NCI-H2107 treated with DMSO at 0.1 percent for 48 hours (cell line): ENCODE data around the gene GNLY.
"Not testable (repeated sequence)": the region's sequence is repeated elsewhere in the genome, so short reads cannot be mapped to it uniquely, and the experiment has no call there.

Experiments
- DNase-seq: peaks from one replicate; lab custom pipeline; 2025; ENCODE audit not compliant: unreplicated experiment; lab: John Stamatoyannopoulos, UW

The GNLY gene

GRCh38 chr2:85694052-85695025 lies at the start of gene GNLY:
GNLY (plus strand) TSS chr2:85694358; CDS start chr2:85694419, 61 bp downstream.
- no peak for DNase-seq

GRCh38 chr2:85644909-85645308 lies 49.2 kb upstream of the GNLY start:
- no peak for DNase-seq

- no peak for DNase-seq
Measured at GRCh38 chr2:85646166-85646565, 48.0 kb upstream of the GNLY start.

DNA sequence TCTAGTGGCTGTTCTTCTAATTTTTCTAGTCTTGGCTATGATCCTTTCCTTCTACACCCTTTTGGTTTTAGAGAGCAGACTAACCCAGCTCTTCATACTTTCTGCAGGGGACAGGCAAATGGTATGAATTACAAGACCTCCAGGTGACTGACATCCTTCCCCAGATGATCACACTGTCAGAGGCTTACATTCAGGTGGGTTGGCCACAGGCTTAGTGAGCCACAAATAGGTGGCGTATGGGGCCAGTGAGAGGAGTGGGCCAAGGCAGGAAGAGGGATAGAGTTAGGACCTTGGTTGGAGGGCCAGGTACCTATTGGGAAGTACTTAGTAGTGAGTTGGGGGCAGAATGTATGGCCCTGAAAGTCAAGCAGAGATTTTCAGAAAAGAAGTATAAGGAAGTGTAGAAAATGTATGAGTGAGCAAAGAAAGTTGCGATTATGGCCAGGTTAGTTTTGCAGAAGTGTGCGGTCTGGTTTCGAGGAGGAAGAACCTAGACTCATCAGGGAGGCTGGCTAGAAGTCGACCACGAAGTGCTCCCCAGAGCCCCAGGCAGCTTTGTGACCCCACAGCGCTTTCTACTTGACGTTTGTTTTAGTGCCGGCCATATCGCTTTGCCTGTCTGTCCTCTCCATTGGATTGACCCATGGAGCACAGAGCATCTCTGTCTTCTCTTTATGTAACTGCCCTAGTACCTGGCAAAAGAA lies 46.2 kb upstream of the GNLY start:
- DNase-seq: no peak

GRCh38 chr2:85648619-85649018 lies 45.5 kb upstream of the GNLY start:
- no peak for DNase-seq

DNA sequence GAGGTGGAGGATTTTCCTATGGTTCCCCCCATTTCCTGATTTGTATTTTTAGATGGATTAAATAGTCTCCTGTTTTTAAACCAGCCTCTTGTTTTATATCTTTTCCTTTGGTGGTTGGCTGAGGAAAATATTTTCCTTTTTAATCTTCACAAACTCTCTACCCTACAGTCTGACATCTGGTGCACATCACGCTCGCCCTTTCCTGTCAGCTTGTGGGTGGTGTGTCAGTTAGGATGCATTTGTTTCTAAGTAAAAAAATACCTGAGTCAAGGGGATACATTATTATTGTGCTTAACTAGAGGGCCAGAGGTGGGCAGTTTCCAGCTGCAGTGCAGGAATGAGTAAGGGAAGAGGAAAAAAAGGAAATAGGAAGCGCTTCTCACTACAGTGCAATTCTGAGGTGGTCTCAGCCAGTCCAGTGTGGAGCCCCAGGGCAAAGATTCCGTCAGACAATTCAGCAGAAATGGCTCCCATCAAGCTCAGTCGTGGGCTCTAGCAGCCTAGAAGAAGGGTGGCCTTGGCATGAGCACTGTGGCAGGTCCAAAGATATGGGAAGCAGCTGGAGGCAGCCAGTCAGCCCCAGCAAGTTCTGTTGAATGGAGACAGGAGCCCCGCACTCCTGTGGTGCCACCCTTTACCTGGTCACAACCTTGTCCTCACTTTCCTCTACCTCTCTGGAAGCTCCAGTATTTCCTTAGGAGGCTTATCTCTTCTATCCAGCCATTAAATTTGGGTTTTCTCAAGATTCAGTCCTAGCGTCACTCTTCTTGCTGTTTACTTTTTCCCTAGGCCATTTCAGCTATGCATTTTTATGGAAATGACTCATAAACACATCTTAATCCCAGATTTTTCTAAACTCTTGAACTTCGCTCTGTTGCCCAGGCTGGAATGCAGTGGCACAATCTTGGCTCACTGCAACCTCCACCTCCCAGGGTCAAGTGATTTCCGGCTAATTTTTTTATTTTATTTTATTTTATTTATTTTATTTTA lies 44.7 kb upstream of the GNLY start:
- no peak for DNase-seq

- no peak for DNase-seq
Measured at GRCh38 chr2:85650456-85650855, 43.7 kb upstream of the GNLY start.

- no peak for DNase-seq
Measured at GRCh38 chr2:85651097-85651496, 43.1 kb upstream of the GNLY start.

GRCh38 chr2:85652056-85652455 lies 42.1 kb upstream of the GNLY start:
- DNase-seq: no peak

DNA sequence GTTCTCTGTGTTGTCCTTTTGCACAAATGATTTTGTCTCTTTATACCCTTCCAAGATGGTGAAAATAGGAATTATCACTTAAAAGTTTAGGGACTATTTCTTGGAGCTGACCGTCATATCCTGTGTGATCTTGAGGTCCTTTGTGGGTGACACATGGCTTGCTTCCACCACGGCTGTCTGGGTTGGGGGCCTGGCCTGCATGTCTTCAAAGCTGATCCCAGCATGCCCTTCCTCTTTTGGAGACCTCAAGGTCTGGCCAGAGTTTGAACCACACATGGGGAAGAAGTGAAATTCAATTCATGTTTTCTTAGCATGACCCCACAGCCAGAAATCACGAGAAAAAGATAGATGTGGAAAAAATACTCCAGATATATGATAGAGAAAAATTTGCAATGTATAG lies 40.2 kb upstream of the GNLY start:
- DNase-seq: no peak

DNA sequence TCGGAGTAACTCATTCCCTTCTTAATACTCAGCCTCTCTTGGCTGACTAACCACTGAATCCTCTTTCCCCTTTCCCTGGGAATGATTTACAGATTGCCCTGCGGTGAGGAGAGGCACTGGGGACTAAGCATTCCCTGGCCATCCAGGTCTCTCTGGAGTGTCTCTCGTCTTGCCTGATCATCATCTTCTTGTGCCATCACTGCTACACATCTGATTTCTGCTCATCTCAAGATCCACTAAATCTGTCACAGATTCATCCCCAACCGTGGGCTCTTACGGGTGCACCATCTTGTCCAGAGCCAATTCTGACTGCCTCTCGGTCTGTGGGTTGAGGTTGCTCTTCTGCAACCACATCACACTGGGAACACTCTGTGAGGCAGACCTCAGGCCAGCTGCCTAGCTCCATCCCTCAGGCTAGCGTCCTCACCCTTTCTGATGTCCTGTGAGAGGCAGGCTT lies 38.2 kb upstream of the GNLY start:
- DNase-seq: no peak

DNA sequence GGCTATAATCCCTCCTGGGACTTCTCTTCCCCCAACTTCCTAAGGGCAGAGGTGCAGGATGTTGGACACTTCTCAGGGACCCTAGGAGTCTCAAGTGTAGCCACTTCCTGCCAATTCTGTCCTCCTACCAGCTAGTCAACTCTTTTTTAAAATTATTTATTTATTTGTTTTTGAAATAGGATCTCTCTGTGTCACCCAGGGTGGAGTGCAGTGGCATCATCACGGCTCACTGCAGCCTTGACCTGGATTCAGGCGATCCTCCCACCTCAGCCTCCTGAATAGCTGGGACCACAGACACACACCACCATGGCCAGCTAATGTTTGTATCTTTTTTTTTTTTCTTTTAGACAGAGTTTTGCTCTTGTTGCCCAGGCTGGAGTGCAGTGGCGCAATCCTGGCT lies 37.7 kb upstream of the GNLY start:
- no peak for DNase-seq

- DNase-seq: not testable (repeated sequence)
Measured at GRCh38 chr2:85657399-85657798, 36.8 kb upstream of the GNLY start.

DNA sequence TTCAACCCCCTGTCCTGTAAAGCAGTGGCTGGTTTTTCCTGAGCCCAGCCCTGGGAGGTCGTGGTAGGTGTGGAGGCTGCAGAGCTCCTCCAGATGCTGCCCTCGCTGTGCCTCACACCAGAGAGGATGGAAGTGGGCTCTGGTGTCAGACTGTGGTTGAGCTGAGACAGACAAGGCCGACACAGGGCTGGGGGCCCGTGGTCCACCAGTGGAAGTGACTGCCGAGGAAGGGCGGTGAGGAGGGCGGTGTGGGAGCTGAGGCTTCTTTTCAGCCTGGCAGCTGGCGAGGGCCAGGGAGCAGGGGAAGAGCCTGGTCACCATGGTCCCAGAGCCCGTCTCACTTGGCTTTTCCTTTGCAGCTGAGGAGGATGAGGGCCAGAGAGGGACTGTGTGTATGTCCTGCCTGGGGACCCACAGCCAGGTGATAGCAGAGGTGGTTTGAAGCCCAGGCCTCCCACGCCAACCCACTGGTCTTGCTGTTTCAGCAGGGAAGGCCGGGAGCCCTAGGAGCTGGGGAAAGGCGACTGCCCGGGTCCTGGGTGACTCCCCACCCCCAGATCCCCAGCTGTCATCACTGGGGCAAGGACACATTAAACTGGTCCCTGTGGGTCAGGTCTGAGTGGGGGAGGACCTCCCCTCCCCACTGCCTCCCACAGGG lies 34.7 kb upstream of the GNLY start:
- no peak for DNase-seq

- DNase-seq: not testable (repeated sequence)
Measured at GRCh38 chr2:85660301-85660700, 33.9 kb upstream of the GNLY start.

- DNase-seq: no peak
Measured at GRCh38 chr2:85660725-85661124, 33.4 kb upstream of the GNLY start.

GRCh38 chr2:85661139-85661858 lies 32.9 kb upstream of the GNLY start:
- DNase-seq: no peak

DNA sequence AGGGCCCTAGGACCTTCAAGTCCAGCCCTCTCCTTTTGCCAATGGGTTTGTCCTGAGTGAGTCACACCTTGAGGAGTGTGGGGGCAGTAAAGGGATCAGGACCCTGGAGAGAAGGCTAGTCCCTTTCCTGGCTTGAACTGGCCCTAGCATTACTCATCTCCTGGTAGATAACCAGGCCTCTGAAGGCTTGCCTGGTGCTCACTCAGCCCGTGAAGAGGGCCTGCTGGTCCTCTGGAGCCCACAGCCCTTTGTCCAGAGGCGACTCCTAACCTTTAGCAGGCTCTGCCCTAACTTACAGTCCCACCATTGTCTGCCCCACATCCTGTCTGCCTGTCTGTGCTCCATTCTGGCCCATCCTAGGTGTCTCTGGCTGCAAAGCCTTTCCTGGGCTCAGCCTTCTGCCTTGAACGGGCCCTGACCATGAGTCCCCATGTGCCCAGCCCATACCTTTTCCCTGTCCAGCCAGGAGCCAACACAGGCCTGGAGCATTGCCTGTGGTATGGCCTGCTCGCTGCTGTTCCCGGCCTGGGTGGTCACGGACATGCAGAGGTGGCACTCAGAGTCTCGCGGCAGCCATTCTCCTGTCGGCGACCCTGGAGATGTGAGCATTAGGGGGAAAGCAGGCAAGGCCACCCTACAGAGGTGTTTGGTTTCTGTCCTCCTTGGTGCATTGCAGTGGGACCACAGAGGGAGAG lies 31.1 kb upstream of the GNLY start:
- no peak for DNase-seq
